Body of pancreas (tissue), 4 donors: Measurements from ENCODE around the gene SCP2.

ENCODE experiments used
- POLR2A ChIP-seq, 3 donors: fragments of 450-650 bp; IDR thresholded peaks; one replicate each; pipeline ENCODE4 v1.6.1; 2016; ENCODE audit warnings: antibody characterized with exemption in 3 of 3, mild to moderate bottlenecking in 2 of 3
- TF ChIP-seq, protein P1 (sequence below), 7 experiments: fragments of 450-650 bp in 4 of 7; fragments of 200-600 bp in 3 of 7; sonication (generic) in 3 of 7; IDR thresholded peaks; one replicate each; pipeline ENCODE4 v1.5.1; 2016 to 2019; ENCODE audit warnings: antibody characterized with exemption in 7 of 7

DNA sequence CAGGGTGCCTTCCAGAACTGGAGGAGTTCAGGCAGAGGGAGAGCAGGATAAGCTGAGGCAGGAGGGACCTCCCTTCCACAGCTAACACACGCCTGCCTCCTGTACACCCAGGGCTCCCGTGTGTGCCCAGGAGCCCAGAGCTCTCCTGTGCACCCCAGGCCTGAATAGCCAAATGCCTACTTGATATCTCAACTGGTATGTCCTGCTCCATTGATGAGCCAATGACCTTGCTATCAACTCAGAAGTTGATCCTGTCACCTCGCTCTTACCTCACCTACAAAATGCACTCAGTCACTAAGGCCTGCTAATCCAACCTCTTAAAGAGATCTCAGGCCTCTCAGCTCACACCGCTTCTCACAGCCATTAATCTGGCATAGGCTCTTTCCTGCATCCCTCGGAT is 12.6 kb upstream of the SCP2 start:
- TF ChIP-seq, protein P1, sequence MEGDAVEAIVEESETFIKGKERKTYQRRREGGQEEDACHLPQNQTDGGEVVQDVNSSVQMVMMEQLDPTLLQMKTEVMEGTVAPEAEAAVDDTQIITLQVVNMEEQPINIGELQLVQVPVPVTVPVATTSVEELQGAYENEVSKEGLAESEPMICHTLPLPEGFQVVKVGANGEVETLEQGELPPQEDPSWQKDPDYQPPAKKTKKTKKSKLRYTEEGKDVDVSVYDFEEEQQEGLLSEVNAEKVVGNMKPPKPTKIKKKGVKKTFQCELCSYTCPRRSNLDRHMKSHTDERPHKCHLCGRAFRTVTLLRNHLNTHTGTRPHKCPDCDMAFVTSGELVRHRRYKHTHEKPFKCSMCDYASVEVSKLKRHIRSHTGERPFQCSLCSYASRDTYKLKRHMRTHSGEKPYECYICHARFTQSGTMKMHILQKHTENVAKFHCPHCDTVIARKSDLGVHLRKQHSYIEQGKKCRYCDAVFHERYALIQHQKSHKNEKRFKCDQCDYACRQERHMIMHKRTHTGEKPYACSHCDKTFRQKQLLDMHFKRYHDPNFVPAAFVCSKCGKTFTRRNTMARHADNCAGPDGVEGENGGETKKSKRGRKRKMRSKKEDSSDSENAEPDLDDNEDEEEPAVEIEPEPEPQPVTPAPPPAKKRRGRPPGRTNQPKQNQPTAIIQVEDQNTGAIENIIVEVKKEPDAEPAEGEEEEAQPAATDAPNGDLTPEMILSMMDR (IDR thresholded peaks at IDR 0.05): no peak
- TF ChIP-seq POLR2A (IDR thresholded peaks at IDR 0.05): no peak
